NCI-H748 (cell line): ENCODE data around the gene HIGD1A.

ENCODE experiments used
- DNase-seq: peaks from one replicate; lab custom pipeline; 2025; ENCODE audit not compliant: unreplicated experiment; lab: John Stamatoyannopoulos, UW

Gene HIGD1A

DNA sequence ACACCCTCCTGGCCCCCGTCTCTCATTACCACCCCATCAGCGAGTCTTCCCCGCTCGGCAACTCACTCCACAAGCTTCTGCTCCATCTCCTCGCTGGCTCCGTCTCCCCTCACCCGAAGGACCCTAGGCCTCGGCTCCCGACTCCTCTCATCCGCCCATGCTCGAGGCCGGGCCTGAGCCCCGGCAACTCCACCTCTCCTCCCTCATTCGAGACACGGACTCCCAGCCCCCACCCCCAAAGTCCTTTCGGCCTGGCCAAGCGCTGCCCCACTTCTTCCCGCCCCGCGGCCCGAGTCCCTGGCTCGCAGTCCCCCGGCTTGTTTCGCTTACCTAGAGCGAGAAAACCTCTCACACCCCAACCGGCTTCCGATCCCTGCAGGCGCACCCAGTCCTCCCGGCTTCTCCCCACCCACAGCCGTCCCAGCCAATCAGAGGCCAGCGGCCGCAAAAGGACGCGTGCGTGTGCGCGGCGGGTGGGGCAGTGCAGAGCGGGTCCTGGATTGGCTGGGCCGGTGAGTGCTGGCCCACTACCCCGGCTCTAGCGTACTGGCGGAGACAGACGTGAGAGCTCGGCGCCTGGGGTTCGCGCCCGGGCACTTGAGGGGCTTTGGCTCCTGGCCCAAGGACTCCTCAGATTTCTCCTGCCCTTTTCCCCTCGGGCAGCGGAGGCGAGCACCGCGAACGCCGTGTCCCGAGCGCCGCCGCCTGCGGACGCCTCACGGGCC is at the start of gene HIGD1A:
HIGD1A (minus strand) TSS at position 385 of the 725 bp plus-strand sequence. CDS start 10,237 bp downstream, outside the sequence.
- DNase-seq: peak; percentile 93

DNA sequence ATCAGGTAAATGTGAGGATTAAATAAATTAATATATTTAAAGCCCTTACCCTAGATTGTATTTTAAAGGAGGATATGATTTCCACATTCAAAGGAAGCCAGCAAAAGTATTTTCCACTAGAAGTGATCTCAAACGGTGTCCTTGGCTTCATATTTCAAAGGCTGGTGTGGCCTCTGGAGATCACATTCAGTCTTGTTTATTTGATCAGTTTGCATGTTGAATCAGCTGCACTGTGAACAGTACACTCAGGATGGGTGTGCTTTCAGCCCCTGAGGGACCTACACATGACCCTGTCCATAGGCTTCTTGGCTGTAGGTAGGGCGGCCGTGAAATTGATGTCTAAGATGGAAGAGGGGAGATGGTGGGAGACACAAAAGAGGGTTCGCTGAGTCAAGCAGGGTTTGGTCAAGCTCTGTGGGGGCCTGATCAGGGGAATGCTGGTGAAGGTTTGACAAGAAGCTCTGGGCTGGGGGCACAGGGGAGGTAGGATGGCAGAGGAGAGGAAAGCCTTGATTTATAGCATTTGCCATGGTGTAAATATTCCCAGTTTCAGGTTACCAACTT is 49.5 kb upstream of the HIGD1A start:
- DNase-seq: peak; percentile 71

DNA sequence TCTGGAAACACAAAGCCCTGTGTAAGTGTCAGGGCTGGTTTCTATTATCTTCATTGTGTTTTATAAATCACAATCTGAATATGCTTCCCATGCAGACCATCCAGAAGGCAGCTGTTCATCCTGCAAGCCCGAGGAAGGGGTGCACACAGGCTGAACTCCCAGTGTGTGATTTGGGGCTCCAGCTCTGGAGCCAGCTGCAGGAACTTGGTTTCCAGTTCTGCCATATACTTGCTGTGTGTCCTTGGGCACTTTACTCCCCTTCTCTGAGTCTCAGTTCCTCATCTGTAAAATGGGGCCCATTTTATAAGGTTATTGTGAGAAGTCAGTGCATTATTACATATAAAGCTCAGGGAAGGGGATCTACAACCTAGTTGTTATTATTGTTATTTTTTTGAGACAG is 48.8 kb upstream of the HIGD1A start:
- no peak for DNase-seq

DNA sequence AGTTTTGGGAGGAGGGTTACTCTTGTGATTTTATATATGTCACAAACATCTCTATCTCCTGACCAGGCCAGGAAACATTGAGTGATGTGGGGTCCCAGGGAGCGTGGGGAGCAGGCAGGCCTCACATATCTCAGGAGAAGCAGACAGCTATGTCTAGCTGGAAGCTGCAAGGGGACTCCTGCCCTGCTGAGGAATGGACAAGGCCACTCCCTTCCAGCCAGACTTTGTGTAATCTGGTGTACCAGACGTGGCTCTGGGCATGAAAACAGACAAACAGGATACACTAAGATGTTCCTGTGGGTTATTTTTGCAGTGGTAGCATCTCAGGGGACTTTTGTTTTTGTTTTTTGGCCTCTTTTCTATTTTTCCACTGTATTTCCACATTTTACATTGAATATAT is 48.2 kb upstream of the HIGD1A start:
- DNase-seq: no peak

DNA sequence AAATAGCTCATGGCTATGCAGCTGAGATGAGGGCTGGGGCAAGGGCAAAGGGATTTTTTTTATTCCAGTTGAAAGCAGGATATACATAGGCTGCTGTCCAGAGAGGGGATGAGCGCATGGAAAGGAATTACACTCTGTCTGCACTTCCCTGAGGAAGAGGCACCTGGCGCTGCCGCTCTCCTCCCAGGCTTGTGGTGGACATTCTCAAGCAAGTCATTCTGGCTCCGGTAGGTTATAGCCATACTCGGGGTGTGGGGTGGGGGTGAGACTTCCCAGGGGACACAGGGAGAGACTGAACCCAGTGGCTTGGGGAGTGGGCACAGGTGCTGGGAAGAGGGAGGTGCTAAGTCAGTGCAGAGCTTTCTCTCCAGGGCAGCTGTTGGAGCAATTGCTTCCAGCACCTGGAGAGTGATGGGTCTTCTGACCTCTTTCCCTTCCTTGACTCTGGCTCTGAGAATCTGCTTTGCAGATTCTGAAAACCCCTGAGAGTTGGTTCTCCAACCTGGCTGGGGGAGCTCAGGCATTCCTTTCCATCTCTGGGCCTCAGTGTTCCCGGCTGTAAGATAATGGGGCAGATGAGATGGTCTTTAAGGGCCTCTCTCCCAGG is 47.0 kb upstream of the HIGD1A start:
- DNase-seq: no peak

DNA sequence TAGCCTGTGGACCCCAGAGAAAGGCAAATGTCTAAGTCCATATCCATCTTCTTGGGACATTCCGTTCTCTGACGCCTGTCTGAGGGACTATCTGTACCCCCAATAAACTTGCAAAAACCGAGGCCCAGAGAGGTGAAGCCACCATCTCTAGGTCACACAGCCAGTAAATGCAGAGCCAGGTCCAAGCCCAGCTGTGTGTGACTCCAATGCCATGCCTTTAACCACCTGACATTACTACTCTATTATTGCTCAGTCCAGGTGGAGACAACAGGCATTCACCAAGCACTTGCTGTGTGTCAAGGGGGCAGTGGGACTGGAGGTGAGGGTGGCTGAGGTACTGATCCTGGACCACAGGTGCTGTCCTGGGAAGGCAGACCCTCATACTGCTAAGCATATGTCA is 46.0 kb upstream of the HIGD1A start:
- DNase-seq: no peak

DNA sequence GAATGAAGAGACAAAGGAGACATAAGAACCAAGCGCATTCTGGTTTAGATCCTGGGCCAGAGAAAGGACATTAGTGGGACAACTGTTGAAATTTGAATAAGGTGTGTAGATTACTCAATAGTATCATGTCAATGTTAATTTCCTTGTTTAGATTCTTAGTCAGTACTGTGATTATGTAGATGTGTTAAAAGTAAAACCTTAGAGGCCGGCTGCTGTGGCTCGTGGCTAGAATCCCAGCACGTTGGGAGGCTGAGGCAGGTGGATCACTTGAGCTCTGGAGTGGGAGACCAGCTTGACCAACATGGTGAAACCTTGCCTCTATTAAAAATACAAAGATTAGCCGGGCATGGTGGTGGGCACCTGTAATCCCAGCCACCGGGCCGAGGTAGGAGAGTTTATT is 44.7 kb upstream of the HIGD1A start:
- no peak for DNase-seq

DNA sequence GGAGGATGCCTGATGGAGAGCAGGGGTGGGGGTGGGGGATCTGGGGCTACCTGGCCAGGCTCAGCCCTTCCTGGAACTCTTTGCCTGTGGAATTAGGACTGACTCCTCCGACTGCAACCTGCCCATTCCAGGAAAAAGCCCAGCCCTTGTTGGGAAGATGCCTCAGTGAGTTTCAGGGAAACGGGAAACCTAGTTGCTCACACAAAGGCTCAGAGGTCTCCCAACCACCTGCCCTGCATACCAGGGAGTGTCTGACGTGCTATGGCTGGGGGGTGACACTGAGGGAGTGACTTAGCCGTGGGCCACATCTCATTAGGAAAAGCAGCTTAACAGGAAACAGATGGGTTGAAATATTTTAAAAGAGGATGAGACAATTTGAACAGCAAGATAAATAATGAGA is 43.4 kb upstream of the HIGD1A start:
- DNase-seq: no peak

DNA sequence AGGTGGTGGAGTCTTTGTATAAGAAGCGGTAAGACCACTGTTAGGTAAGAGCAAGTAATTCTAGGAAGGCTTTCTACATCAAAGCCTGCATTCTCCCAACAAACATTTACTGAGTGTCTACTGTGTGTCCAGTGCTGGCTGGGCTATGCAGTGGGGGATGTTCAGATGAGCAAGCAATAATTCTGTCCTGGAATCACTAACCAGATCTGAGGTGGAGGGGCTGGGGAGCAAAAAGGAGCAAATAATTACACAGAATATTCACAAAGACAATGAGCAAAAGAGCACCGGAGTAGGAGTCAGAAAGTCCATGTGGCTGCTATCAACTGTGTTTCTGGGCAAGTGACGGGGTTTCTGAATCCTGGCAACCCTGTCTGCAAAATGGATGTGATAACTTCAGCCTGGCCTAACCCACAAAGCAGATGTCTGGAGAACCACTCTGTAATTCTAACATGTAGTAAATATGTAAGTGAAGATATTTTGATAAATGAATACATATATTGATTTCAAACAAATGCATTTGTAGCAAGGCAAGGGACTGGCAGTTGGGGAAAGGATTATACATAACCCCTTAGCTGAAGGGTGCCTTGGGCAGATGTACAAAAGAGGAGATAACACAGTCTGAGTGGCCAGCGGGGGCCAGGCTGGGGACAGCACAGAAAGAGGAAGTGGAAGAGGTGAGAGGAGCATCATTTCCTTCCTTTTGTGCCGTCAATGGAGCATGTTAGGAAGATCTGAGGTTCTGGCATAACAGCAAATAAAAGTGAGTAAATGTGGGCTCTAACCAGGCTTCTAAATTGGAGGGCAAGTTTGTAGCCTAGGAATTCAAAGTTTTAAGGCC is 42.6 kb upstream of the HIGD1A start:
- DNase-seq: no peak

DNA sequence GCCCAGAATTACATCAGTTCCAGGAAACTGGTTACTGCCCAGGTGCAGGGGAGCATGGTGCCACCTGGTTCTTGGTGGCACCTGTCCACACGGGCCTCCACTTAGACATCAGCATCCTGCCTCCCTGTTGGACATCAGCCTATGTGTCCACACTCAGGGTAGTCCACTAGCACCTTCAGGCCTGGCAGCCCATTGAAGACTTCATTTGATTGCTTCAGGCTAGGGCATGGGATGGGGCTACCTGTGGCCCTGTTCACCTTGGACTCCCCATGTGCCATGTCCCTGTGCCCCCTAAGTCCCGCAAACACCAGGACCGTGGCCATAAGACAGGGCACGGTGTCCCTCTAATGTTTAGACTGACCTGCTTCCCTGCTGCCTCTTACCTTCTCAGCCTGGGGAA is 40.5 kb upstream of the HIGD1A start:
- DNase-seq: no peak

DNA sequence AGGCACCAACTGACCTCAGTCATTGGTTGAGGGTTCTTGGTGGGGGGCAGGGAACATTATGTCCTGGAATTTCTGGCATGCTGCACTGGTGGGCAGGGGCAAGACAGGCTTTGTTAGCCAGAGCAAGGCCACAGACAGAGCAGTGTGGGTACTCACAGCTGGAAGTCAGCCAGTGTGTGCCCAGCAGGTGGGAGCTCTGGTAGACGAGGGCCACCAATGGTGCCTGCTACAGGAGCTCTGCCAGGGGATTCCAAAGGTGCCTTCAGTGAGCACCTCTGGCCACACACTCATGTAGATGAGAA is 40.1 kb upstream of the HIGD1A start:
- no peak for DNase-seq

DNA sequence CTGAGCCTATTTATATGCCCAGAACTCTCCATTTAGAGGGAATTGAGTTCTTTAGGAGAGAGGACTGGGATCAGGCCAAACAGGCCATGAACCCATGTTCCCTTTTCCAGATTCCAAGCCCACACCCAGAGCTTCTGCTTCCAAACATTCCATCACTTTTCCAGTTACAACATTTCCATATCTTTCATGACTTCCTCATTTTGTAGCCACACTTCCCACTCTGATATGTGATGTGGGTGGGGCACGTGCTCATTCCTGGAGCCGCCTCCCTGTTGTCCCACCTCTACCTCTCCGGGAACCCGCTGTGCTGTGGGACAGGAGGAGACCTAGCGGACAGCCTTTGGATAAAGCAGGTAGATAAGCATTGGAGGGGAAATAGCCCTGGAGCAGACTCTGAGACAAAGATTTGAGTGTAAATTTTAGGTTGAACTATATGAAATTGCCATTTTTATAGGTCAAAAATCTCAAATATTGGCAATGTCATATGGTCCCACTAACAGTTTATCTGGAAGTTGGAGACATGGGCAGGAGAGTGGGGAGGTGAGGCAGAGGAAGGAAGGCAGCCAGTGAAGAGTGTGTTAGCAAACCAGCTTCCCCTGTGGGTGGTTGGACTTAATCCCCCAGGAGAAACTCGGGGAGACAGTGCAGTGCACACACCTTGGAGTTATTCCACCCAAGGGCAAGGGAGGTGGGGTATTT is 39.6 kb upstream of the HIGD1A start:
- no peak for DNase-seq

DNA sequence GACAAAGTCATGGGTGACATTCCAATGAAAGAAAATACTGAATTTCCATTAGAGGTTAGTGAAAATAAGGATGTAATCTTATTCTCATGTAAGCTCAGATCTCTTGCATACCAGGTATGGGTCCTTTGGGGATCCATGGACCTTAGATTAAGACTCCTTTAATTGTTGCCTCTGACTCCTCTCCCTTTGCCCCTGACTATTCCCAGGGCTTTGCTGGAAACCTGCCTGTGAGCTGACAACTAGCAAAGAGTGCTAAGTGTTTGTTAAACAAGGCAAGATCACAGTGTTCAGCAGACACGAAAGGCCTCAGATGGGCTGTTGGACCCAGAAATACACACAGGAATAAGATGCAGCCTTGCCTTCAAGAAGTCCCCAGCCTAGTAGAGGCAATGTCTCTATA is 37.0 kb upstream of the HIGD1A start:
- DNase-seq: no peak

DNA sequence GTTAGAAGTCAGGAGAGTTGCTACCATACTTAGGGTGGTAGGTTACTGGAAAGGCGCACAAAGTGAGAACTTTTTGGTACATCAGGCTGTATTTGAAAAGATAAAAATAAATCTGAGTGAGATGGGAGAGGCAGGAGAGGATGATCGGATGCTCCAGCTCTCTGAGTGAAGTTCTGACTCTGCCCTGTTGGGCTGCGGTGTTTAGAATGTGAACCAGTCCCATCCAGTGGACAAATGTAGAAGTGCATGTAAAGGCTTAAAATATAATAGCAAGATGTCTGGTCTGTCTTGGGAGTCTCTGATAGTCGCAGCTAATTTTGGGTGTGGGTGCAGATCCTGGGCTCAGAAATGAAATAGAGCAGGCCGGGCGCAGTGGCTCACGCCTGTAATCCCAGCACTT is 35.3 kb upstream of the HIGD1A start:
- DNase-seq: peak; percentile 65

DNA sequence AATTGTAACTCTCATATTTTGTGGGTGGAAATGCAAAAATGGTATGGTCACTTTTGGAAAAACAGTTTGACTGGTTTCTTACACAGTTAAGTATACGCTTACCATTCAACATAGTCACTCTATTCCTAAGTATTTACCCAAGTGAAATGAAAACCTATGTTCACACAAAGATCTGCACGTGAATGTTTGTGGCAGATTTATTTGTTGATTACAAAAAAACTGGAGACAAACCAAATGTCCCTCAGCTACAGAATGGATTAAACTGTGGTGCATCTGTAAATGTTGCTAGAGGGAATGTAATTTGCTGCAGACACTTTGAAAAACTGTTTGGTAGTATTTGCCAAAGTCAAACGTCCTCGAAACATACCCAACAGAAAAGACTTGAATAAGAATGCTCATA is 34.3 kb upstream of the HIGD1A start:
- no peak for DNase-seq

DNA sequence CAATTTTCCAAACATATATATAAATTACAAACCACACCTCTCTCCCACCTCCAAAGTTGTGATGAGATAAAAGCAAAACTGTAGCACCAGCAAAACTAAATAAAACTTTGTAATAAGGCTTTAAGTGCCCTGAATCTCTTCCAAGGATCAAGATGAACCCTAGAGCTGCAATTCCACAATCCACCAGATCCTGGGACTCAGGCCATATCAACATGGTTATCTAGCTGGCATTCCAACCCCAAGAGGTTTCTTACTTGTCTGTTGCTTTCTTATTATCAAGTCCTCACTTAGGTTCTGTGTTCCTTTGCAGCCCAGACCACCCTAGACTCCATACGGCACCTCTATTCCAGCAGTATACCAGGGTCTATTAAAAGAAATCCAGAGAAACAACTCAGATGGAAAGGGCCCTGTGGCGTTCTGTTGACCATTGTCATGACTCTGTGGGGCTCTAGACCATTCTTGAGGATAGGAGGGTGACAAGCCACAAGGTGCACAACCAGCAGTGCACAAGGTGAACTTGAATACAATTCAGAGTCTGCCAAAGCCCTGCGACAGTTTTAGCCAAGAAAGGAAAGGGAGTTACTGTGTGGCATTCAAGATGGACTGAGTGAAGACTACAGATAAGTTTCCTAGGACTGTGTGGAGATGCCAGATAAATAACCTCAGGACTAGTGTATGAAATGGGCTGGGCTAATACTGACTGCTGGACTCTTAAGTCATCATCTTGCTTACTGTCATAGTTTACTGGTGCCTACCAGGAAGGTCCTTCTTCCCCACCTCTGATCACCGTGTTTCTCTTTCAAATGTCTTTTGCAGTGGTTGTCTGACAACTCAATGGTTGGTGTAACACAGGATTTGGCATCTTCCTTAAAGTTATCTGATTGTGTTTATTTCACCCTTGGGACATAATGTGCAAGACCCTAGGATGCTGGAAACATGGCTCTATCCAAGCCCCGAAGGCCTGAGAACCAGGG is 32.1 kb upstream of the HIGD1A start:
- no peak for DNase-seq

DNA sequence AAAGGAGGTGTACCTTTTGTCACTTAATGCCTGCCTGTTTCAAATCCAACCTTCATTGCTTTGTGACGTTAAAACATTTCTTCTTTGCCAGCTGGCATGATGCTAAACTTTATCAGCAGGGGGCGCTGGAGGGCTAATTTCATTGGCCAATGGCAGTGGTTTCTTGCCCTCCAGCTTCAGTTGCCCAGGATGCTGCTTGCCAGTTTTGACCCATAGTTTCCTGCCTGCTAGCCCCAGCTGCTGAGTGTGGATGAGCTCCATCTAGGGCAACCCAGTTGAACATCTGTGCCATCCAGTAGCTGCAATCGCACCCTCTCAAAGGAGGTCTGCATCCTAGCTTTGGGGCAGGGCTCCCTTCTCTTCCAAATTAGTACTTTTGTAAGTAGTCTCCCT is 27.0 kb upstream of the HIGD1A start:
- peak; percentile 74 for DNase-seq

DNA sequence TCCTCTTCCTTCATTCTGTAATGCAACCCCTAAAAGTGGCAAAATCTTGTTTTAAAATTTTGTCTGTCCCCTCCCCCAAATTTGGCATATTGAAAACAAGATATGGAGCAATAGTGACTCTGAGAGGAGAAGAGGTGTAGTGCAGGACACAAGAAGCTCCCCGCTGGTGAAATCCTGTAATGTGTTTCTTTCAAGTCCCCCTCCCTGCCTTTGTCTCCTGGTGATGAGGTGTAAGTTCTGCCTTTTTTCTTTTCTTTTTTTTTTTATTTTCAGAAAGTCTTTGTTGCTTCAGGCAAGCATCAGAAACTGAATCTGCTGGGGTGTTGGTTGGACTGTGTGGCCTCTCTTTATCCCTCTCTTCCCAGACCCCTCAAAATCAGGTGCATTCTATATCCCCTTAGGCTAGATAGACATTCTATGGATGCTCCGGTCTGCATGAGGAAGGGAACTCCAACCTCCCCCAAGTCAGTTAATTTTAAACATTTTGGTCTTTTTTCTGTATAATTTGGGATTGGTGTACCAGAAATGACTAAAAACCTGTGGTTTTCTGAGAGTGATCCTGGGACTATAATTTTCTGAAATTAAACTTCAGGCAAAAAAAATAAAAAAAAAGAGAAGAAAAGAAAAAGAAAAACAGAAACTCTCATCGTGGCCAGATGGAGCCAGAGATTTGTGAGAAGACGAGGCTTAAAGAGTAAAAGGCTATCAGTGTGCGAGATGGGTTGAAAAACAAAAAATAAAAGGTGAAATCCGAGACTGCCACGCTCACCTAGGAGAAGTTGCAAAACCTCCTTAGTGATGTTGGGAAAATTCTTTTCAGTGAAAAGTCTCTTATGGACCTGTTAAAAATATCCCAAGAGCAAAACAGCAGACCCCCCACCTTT is 26.4 kb upstream of the HIGD1A start:
- peak; percentile 48 for DNase-seq
